GM12875 (cell line): ENCODE data around the gene CYB5D1.

Experiments
- H3K4me3 ChIP-seq: one replicate; pipeline ENCODE4 v1.5.1; 2011; ENCODE audit warnings: low read depth, low read length, control low read depth
- TF ChIP-seq, protein P1 (sequence below): IDR thresholded peaks from 2 replicates; pipeline ENCODE4 v1.5.1; 2011; ENCODE audit warnings: low read depth, mild to moderate bottlenecking, control low read depth, inconsistent platforms, low read length, moderate library complexity, borderline replicate concordance; ENCODE audit not compliant: insufficient read depth

CYB5D1 gene

DNA sequence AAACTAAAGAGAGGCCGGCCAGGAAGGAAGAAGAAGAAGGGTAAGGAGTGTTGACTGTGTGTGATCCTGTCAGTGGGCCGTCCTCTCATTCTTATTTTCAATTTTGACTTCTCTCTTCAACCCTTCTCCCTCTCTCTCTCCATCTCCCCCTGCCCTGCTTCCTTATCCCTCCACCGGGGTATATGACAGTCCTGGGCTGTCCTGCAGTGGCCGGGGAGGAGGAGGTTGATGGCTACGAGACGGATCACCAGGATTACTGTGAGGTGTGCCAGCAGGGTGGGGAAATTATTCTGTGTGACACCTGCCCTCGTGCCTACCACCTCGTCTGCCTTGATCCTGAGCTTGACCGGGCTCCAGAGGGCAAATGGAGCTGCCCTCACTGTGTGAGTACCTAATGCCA lies 36.4 kb downstream of the CYB5D1 start:
- H3K4me3 ChIP-seq, result no peak overlapping the region
- TF ChIP-seq, protein P1, sequence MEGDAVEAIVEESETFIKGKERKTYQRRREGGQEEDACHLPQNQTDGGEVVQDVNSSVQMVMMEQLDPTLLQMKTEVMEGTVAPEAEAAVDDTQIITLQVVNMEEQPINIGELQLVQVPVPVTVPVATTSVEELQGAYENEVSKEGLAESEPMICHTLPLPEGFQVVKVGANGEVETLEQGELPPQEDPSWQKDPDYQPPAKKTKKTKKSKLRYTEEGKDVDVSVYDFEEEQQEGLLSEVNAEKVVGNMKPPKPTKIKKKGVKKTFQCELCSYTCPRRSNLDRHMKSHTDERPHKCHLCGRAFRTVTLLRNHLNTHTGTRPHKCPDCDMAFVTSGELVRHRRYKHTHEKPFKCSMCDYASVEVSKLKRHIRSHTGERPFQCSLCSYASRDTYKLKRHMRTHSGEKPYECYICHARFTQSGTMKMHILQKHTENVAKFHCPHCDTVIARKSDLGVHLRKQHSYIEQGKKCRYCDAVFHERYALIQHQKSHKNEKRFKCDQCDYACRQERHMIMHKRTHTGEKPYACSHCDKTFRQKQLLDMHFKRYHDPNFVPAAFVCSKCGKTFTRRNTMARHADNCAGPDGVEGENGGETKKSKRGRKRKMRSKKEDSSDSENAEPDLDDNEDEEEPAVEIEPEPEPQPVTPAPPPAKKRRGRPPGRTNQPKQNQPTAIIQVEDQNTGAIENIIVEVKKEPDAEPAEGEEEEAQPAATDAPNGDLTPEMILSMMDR, result no peak

DNA sequence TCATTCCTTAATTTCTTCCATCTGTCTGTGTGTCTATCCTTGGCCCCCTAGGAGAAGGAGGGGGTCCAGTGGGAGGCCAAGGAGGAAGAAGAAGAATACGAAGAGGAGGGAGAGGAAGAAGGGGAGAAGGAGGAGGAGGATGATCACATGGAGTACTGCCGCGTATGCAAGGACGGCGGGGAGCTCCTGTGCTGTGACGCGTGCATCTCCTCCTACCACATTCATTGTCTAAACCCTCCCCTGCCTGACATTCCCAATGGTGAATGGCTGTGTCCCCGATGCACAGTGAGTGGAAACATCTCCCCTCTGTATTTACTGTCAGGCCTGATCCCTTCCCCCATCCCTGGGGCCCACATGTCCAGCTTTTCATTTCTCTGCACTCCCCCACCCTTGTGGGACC lies 37.1 kb downstream of the CYB5D1 start:
- TF ChIP-seq, protein P1, result no peak
- no peak overlapping the region for H3K4me3 ChIP-seq

DNA sequence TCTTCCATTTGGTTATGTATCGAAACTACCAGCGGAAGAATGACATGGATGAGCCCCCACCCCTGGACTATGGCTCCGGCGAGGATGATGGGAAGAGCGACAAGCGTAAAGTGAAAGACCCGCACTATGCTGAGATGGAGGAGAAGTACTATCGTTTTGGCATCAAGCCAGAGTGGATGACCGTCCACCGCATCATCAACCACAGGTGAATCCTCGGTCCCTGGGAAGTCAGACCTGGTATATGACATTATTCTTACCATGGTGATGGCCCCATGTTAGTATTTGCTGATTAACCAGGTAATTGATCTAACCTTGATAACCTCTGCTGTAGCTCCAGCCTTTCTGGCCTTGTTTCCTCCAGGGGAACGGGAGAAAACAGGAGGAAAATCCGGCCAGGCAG lies 39.3 kb downstream of the CYB5D1 start:
- TF ChIP-seq, protein P1, result no peak
- no peak overlapping the region for H3K4me3 ChIP-seq

DNA sequence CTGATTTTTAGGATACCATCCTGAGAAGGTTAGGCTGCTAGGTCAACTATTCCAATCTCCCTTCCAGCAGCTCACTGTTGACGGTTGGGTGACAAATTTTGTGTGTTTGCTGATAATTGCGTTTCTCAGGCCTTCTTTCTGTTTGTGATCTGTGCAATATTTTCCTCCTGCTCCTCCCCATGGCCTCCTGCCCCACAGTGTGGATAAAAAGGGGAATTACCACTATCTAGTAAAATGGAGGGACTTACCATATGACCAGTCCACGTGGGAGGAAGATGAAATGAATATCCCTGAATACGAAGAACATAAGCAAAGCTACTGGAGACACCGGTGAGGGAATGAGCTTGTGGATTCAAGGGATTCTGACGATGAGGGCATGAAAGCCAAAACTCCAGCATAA lies 40.0 kb downstream of the CYB5D1 start:
- TF ChIP-seq, protein P1, result no peak

DNA sequence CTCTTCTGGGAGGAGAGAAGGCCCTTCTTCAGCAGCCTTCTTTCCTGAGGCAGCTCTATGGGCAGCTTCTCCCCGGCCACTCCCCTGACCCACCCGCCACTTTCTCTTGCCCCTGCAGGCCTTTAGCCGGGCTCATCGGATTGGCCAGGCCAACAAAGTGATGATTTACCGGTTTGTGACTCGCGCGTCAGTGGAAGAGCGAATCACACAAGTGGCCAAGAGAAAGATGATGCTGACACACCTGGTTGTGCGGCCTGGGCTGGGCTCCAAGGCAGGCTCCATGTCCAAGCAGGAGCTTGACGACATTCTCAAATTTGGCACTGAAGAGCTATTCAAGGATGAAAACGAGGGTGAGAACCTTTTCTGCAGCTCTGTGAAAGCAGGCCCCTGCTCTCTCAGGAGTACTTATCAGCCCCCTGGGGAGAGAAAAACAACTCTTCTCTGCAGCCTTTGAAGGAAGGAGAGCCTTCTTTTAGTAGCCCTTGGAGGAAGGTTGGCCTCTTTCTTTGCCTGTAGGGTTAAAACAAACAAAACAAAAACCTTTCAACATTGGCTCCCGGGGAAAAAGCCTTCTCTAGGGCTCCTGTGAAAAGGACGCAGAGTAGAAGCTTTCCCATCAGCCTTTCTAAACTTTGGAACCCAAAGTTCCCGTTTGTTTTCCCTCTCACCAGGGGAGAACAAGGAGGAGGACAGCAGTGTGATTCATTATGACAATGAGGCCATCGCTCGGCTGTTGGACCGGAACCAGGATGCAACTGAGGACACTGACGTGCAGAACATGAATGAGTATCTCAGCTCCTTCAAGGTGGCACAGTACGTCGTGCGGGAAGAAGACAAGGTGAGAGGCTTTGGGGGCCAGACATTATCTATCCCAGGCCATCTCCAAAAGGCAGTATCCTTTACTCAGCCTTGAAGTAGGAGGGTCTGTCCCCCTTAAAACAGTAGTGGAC lies 45.6 kb downstream of the CYB5D1 start:
- TF ChIP-seq, protein P1, result no peak
- no peak overlapping the region for H3K4me3 ChIP-seq

More for the DNA sequence above, 40.0 kb downstream of the CYB5D1 start:
- H3K4me3 ChIP-seq, result no peak overlapping the region

DNA sequence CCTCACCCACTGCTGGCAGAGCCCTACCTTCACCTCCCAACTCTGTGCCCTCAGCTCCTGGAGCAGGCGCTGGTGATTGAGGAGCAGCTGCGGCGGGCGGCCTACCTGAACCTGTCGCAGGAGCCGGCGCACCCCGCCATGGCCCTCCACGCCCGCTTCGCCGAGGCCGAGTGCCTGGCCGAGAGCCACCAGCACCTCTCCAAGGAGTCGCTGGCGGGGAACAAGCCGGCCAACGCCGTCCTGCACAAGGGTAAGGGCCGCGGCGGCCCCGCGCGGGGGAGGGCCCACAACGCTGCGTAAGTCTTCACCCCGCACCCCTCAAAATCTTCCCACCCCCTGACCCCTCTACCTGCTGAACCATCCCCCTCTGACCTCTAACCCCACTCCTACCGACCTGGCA lies 51.3 kb downstream of the CYB5D1 start:
- TF ChIP-seq, protein P1, result no peak
- H3K4me3 ChIP-seq, result no peak overlapping the region

DNA sequence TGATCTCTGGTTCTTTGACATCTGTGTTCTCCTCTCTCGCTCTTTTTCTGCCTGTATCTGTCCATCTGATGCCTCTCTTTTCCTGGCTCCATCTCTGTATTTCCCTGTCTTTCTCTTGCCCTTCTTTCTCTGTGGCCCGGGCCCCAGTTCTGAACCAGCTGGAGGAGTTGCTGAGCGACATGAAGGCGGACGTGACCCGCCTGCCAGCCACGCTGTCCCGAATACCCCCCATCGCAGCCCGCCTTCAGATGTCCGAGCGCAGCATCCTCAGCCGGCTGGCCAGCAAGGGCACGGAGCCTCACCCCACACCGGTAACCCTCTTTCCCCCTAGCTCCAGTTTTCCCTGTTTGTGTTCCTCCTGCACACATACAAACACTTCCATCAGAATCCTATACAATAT lies 52.5 kb downstream of the CYB5D1 start:
- TF ChIP-seq, protein P1, result no peak
- no peak overlapping the region for H3K4me3 ChIP-seq
